H1 (cell line): ENCODE results near the gene KIF4A. TPM values are rescaled to one million over a fixed set of nuclear protein-coding genes. Genes with fewer than 3 reads are reported as not detected.

Source experiments
- EGR1 ChIP-seq: IDR thresholded peaks from 2 replicates; pipeline ENCODE4 v1.6.1; 2011; ENCODE audit warnings: low read depth, low read length, borderline replicate concordance
- GTF2F1 ChIP-seq: IDR thresholded peaks from 2 replicates; pipeline ENCODE4 v1.6.1; 2012; ENCODE audit warnings: low read depth, low read length, improper control_type of control experiment, borderline replicate concordance
- PHF8 ChIP-seq: fragments of 200-600 bp; sonication (generic); conservative IDR thresholded peaks from 2 replicates; pipeline ENCODE4 v1.7.1; 2012; ENCODE audit warnings: low read depth, mild to moderate bottlenecking, inconsistent platforms, low read length, moderate library complexity
- POLR2A ChIP-seq, 2 experiments: IDR thresholded peaks; 1 replicate in 1 of 2; 2 replicates in 1 of 2; pipeline ENCODE4 v1.6.1; 2011; ENCODE audit warnings: low read depth in 2 of 2, low read length in 2 of 2, mild to moderate bottlenecking in 2 of 2; ENCODE audit errors: control extremely low read depth in 1 of 2
- RAD21 ChIP-seq, 2 experiments: IDR thresholded peaks in 1 of 2; conservative IDR thresholded peaks in 1 of 2; 2 replicates each; pipeline ENCODE4 v1.6.1; 2011; ENCODE audit warnings: low read depth in 2 of 2, low read length in 2 of 2, improper control_type of control experiment in 1 of 2, inconsistent platforms in 1 of 2, mild to moderate bottlenecking in 1 of 2, moderate library complexity in 1 of 2
- RXRA ChIP-seq: IDR thresholded peaks from 2 replicates; pipeline ENCODE4 v1.6.1; 2011; ENCODE audit warnings: low read depth, mild to moderate bottlenecking, low read length, moderate library complexity; ENCODE audit not compliant: insufficient read depth
- SIX5 ChIP-seq: IDR thresholded peaks from 2 replicates; pipeline ENCODE4 v1.6.1; 2011; ENCODE audit warnings: mild to moderate bottlenecking, low read depth, low read length
- SUZ12 ChIP-seq: fragments of 200-600 bp; sonication (generic); IDR thresholded peaks from 2 replicates; pipeline ENCODE4 v1.6.1; 2012; ENCODE audit warnings: mild to moderate bottlenecking, inconsistent platforms, low read length, moderate library complexity, mixed read lengths
- TAF1 ChIP-seq: IDR thresholded peaks from 2 replicates; pipeline ENCODE4 v1.6.1; 2011; ENCODE audit warnings: mild to moderate bottlenecking, low read depth, low read length
- TBP ChIP-seq: IDR thresholded peaks from 2 replicates; pipeline ENCODE4 v1.6.1; 2011; ENCODE audit warnings: low read depth, low read length, improper control_type of control experiment
- polyA plus RNA-seq, 7 experiments: library from polyadenylated mRNA; depleted of rRNA in 3 of 7; stranded (reverse) in 5 of 7; unstranded in 2 of 7; fragments of >200 nt in 5 of 7; fragments of 200-250 nt in 2 of 7; gene quantifications; 1 replicate in 5 of 7; 2 replicates in 1 of 7; 4 replicates in 1 of 7; pipeline versions ENCODE4 v1.2.1 to v1.2.3, GENCODE V29; 2011 to 2013; ENCODE audit warnings: missing spikeins in 2 of 7, mixed read lengths in 2 of 7
- total RNA-seq: library from RNA; stranded (reverse); fragmentation: NEBNext Ultra II Directional; extraction: Animal tissue kit (Norgen Biotek cat#: 25700); gene quantifications from 2 replicates; pipeline ENCODE4 v1.2.1, GENCODE V29; 2021
- TF ChIP-seq, protein P1 (sequence below): fragments of 300-600 bp; sonication (generic); IDR thresholded peaks from 2 replicates; pipeline ENCODE4 v1.7.1; 2012; ENCODE audit warnings: low read length, moderate library complexity, mild to moderate bottlenecking, inconsistent platforms; ENCODE audit not compliant: insufficient replicate concordance

The KIF4A gene
- total and polyA plus RNA-seq, 2 of the 8 experiments (the other 6 are each of a cell fraction or from before 2014, with no cell fraction given), result 10.9 to 35.7 TPM

DNA sequence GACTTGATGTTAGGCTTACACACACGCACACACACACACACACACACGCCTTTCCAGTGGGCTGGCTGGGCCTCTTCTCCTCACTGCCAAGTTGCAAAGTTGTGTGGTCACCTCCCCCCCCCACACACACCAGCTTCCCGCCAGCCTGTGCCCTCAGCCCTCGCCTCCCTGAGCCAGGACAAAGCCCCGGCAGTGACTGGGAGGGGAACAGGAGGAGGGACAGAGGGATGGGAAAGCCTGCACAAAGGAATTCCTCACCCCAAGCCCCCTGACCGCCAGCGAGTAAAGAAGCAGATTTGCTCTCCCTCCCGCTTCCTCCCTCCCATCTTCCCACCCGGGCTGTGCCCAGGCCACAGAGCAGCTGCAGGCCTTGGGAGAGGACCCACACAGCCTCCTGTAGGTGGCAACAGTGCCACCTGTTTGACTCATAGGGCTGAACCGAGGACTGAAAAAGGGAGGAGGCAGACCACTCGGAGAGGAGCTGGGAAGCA lies 133.0 kb downstream of the KIF4A start, which contains the start of gene GDPD2 (continued):
- TF ChIP-seq, protein P1, sequence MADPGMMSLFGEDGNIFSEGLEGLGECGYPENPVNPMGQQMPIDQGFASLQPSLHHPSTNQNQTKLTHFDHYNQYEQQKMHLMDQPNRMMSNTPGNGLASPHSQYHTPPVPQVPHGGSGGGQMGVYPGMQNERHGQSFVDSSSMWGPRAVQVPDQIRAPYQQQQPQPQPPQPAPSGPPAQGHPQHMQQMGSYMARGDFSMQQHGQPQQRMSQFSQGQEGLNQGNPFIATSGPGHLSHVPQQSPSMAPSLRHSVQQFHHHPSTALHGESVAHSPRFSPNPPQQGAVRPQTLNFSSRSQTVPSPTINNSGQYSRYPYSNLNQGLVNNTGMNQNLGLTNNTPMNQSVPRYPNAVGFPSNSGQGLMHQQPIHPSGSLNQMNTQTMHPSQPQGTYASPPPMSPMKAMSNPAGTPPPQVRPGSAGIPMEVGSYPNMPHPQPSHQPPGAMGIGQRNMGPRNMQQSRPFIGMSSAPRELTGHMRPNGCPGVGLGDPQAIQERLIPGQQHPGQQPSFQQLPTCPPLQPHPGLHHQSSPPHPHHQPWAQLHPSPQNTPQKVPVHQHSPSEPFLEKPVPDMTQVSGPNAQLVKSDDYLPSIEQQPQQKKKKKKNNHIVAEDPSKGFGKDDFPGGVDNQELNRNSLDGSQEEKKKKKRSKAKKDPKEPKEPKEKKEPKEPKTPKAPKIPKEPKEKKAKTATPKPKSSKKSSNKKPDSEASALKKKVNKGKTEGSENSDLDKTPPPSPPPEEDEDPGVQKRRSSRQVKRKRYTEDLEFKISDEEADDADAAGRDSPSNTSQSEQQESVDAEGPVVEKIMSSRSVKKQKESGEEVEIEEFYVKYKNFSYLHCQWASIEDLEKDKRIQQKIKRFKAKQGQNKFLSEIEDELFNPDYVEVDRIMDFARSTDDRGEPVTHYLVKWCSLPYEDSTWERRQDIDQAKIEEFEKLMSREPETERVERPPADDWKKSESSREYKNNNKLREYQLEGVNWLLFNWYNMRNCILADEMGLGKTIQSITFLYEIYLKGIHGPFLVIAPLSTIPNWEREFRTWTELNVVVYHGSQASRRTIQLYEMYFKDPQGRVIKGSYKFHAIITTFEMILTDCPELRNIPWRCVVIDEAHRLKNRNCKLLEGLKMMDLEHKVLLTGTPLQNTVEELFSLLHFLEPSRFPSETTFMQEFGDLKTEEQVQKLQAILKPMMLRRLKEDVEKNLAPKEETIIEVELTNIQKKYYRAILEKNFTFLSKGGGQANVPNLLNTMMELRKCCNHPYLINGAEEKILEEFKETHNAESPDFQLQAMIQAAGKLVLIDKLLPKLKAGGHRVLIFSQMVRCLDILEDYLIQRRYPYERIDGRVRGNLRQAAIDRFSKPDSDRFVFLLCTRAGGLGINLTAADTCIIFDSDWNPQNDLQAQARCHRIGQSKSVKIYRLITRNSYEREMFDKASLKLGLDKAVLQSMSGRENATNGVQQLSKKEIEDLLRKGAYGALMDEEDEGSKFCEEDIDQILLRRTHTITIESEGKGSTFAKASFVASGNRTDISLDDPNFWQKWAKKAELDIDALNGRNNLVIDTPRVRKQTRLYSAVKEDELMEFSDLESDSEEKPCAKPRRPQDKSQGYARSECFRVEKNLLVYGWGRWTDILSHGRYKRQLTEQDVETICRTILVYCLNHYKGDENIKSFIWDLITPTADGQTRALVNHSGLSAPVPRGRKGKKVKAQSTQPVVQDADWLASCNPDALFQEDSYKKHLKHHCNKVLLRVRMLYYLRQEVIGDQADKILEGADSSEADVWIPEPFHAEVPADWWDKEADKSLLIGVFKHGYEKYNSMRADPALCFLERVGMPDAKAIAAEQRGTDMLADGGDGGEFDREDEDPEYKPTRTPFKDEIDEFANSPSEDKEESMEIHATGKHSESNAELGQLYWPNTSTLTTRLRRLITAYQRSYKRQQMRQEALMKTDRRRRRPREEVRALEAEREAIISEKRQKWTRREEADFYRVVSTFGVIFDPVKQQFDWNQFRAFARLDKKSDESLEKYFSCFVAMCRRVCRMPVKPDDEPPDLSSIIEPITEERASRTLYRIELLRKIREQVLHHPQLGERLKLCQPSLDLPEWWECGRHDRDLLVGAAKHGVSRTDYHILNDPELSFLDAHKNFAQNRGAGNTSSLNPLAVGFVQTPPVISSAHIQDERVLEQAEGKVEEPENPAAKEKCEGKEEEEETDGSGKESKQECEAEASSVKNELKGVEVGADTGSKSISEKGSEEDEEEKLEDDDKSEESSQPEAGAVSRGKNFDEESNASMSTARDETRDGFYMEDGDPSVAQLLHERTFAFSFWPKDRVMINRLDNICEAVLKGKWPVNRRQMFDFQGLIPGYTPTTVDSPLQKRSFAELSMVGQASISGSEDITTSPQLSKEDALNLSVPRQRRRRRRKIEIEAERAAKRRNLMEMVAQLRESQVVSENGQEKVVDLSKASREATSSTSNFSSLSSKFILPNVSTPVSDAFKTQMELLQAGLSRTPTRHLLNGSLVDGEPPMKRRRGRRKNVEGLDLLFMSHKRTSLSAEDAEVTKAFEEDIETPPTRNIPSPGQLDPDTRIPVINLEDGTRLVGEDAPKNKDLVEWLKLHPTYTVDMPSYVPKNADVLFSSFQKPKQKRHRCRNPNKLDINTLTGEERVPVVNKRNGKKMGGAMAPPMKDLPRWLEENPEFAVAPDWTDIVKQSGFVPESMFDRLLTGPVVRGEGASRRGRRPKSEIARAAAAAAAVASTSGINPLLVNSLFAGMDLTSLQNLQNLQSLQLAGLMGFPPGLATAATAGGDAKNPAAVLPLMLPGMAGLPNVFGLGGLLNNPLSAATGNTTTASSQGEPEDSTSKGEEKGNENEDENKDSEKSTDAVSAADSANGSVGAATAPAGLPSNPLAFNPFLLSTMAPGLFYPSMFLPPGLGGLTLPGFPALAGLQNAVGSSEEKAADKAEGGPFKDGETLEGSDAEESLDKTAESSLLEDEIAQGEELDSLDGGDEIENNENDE, result no peak
- TF ChIP-seq TBP, result peak; percentile 47; the same call in 1 of the 2 replicates
- TF ChIP-seq GTF2F1, result no peak
- no peak for TF ChIP-seq PHF8
- peak in 1 of 2 experiments; percentile 37; a peak in 2 of 3 replicates for TF ChIP-seq POLR2A (IDR thresholded peaks at IDR 0.05; ENCODE audit: control extremely low read depth in 1 of 2, low read depth in 2 of 2, low read length in 2 of 2)
- TF ChIP-seq SIX5, result no peak
- TF ChIP-seq RXRA, result no peak
- TF ChIP-seq RAD21 (IDR thresholded peaks at IDR 0.05 in 1 of 2, conservative IDR thresholded peaks at IDR 0.05 in 1 of 2; ENCODE audit: low read depth in 2 of 2, low read length in 2 of 2), result peak; percentile 44 to 51; a peak in 3 of 4 replicates
- peak; percentile 69; the same call in 1 of the 2 replicates for TF ChIP-seq TAF1
- TF ChIP-seq SUZ12, result no peak
- TF ChIP-seq EGR1, result no peak
